Measurements from ENCODE around the gene TMEM239. TPM values are rescaled to one million over a fixed set of nuclear protein-coding genes. Genes with fewer than 3 reads are reported as not detected.
"Not testable (repeated sequence)": the region's sequence is repeated elsewhere in the genome, so short reads cannot be mapped to it uniquely, and the experiment has no call there.

TMEM239 gene
- total RNA-seq, 2 experiments from 2014 or later = not detected

DNA sequence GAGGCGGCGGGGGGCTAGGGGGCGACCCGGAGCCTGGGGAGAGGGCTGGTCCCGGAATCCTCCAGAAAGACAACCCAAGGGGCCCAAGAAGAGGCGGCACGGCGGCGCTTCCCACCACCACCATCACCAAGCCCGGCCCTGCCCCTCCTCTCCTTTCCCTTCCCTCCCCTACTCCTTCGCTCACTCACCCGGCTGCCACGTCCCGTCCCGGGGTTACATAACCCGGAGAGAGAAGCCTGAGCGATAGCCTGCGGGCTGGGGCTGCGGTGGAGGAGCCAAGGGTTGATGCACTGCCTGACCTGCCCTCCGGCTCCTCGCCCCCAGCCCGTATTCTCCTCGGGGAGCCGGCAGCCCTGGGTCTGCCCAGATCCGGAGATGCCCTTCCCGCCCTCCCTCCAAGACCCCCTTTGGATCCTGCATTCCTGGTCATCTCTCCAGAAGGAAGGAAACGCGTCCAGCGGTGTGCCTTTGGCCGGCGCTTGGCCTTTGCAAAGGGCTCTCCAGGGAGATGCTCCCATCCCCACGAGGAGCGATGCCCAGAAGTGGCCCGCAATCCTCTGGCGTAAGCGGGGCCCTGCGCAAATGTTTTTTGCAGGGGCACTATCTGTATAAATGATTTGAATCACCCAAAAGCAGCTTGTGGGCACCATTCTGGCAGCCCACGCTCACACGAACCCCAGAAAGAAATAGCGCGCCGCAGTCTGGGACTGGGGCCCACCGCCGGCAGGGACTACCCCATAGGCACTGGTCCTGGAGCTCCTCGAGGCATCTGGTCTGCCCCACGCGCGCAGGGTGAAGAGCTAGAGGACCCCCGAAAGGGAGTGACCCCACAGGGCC, 11.1 kb upstream of the TMEM239 start:
- no peak for ATAC-seq
- Mint-ChIP-seq H3K27me3 (peaks cover 71% of the 10 kb centered on the region), H3K4me1 (peaks cover 10% of the 10 kb centered on the region), H3K9me3 (ENCODE audit: low read depth) (no peaks in the 10 kb centered on the region), H3K36me3 (peaks cover 3% of the 10 kb centered on the region), H3K4me3 (no peak overlapping the region), H3K27ac (no peak overlapping the region)
- DNase-seq = no peak
- CTCF ChIA-PET = no interaction called here

DNA sequence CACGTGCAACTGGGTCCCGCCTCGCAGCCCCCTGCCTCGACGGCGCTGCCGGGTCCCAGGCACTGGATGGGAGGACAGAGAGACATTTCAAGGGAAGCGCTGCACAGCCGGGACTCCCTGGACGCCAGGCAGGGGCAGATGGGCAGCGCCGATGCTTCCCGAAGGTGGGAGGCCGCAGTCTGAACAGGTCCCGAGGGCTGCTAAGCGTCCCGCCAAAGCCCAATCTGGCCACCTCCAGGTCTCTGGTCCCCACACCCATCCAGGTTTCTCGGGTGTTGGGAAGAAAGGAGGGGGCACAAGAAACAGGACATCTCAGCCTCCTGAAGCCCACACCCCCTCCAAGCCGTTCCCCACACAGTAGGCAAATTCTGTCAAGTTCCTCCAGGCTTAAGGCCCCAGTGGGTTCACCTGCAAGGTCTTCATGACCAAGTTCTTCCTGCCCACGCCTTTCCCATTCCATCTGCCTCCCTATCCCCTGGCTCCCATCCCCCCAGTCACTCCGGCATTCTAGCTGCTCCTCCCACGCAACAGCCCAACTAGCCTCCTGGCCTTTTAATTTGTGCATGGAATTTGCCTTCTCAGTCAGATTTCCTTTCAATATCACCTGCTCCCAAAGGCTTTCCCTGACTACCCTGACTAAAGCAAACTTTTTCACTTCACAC, 10.3 kb upstream of the TMEM239 start:
- H3K9me3 Mint-ChIP-seq (ENCODE audit: low read depth) = no peaks in the 10 kb centered on the region
- CTCF ChIA-PET = no interaction called here

DNA sequence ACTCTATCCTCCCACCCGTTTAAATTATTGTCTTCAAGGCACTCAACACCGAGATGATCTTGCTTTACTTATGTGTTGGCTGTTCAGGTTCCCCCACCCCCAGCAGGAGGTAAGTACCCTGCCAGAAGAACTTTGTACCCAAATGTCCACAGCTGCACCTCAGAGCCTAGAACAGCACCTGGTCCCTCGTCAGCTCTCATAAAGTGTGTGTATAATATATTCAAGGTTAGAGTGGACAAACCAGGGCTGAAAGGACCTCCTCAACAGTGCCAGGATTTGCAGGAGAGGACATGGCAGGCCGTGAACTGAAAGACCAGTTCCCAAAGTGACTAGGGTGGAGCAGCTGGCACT, 9.8 kb upstream of the TMEM239 start:
- no peak overlapping the region for H3K4me3 Mint-ChIP-seq
- no peaks in the 10 kb centered on the region for H3K9me3 Mint-ChIP-seq (ENCODE audit: low read depth)
- peaks cover 1% of the 10 kb centered on the region for H3K36me3 Mint-ChIP-seq
- DNase-seq = no peak
- peaks cover 71% of the 10 kb centered on the region for H3K27me3 Mint-ChIP-seq
- CTCF ChIA-PET = no interaction called here
- H3K4me1 Mint-ChIP-seq = peaks cover under 1% of the 10 kb centered on the region
- ATAC-seq = no peak
- no peak overlapping the region for H3K27ac Mint-ChIP-seq

More for the DNA sequence above, 10.3 kb upstream of the TMEM239 start:
- no peak overlapping the region for H3K4me3 Mint-ChIP-seq
- H3K27ac Mint-ChIP-seq = no peak overlapping the region
- H3K27me3 Mint-ChIP-seq = peaks cover 71% of the 10 kb centered on the region
- no peak for DNase-seq
- no peak for ATAC-seq
- H3K36me3 Mint-ChIP-seq = peaks cover 3% of the 10 kb centered on the region
- H3K4me1 Mint-ChIP-seq = peaks cover 6% of the 10 kb centered on the region

DNA sequence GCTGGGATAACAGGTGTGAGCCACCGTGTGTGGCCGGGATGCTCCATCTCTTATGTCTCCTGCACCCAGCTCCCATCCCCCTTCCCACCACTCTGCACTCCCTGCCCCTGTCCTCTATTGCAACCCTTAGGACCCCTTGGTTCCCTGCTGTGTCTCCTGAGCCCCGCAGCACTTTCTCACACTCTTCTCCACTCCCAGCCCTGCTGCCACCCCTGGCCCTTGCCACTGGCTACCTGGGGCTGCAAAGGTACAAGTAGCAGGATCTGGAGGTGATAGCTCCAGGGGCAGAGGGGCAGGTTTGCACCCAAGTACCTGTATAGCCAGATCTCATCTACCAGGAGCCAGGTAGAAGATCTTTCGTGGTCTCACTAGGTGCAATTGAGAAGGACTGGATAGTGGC, 9.1 kb upstream of the TMEM239 start:
- Mint-ChIP-seq H3K27ac (no peak overlapping the region), H3K4me1 (no peaks in the 10 kb centered on the region), H3K4me3 (no peak overlapping the region), H3K9me3 (ENCODE audit: low read depth) (no peaks in the 10 kb centered on the region), H3K36me3 (peaks cover 1% of the 10 kb centered on the region), H3K27me3 (peaks cover 72% of the 10 kb centered on the region)
- CTCF ChIA-PET = no interaction called here
- ATAC-seq (no peak), DNase-seq (no peak)

DNA sequence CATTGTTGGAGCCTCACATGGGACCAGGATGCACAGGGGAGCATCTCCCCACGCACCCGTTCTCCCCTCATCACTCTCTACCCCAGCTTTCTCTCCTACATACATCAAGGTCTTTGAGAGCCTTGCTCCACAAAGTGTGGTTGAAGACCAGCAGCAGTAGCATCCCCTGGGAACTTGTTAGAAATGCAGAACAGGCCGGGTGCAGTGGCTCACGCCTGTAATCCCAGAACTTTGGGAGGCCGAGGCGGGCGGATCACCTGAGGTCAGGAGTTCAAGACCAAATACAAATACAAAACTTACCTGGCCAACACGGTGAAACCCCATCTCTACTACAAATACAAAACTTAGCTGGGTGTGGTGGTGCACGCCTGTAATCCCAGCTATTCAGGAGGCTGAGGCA, 8.2 kb upstream of the TMEM239 start:
- H3K4me1 Mint-ChIP-seq; H3K27ac Mint-ChIP-seq; DNase-seq; CTCF ChIA-PET; ATAC-seq; H3K4me3 Mint-ChIP-seq; H3K36me3 Mint-ChIP-seq; H3K9me3 Mint-ChIP-seq (ENCODE audit: low read depth): not testable (repeated sequence)
- peaks cover 71% of the 10 kb centered on the region for H3K27me3 Mint-ChIP-seq

DNA sequence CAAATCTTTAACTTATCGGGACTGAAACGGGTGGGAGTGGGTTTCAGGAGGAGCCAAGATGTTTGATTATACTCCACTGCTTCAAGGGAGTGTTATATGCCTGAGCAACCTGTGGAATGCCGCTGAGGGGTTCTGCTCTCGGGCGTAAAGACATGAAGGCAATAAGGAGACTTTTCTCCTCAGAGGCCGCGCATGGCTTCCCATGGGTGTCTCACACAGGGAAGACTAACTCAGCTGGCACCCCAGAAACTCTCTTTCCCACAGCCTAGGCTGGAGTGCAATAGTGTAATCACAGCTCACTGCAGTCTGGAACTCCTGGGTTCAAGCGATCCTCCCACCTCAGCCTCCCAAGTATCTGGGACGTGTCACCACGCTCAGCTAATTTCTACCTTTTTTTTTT, 6.5 kb upstream of the TMEM239 start:
- Mint-ChIP-seq H3K27ac (no peak overlapping the region), H3K36me3 (no peaks in the 10 kb centered on the region), H3K4me3 (no peak overlapping the region), H3K4me1 (peaks cover 2% of the 10 kb centered on the region), H3K9me3 (ENCODE audit: low read depth) (peaks cover 6% of the 10 kb centered on the region), H3K27me3 (peaks cover 72% of the 10 kb centered on the region)
- ATAC-seq (no peak), DNase-seq (no peak)
- CTCF ChIA-PET = interaction anchor here (0.6 kb wide), 1 partner anchor 56 kb away, joined by 3 read pairs; no protein-coding TSS in a partner anchor

DNA sequence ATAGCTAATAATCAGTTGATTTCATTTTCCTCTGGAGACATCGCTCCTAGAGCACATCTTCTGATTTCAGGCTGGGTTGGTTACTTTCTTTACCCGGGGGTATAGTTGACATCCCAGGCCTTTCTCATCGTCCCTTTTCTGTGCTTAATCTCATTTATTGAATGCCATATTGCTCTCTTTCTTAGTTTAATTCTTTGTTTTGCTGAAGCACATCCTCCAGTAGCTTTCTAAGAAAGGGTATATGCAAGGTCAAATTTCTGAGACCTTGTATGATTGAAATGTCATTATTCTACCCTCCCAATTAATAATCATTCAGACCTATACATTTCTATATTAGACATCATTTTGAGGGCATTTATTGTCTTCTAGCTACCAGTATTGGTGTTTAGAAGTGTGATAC, 4.0 kb upstream of the TMEM239 start:
- H3K36me3 Mint-ChIP-seq = no peaks in the 10 kb centered on the region
- ATAC-seq = no peak
- peaks cover 49% of the 10 kb centered on the region for H3K27me3 Mint-ChIP-seq
- peaks cover 6% of the 10 kb centered on the region for H3K9me3 Mint-ChIP-seq (ENCODE audit: low read depth)
- H3K27ac Mint-ChIP-seq = no peak overlapping the region
- CTCF ChIA-PET = interaction anchor here (0.5 kb wide), 1 partner anchor 220 kb away, joined by 3 read pairs; no protein-coding TSS in a partner anchor
- H3K4me1 Mint-ChIP-seq = peaks cover 5% of the 10 kb centered on the region
- no peak for DNase-seq
- no peak overlapping the region for H3K4me3 Mint-ChIP-seq

DNA sequence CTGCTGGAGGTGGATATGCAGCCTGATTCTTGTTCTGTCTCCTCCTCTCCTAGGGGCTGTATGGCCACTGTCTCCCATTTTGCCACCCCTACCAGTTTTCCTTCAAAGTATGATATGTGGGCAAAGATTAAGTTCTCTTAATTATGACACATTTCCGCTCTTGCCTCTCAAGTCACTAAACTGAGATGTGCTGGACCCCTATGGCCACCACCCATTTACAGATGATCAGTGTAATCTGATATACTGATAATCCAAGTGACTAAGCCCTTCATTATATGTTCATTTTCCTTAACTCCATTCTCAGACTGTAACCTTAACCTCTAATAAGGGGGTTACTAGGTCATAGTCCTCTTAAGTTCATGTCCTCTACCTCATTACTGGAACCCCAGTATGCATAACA, 2.1 kb upstream of the TMEM239 start:
- H3K27me3 Mint-ChIP-seq = peaks cover 41% of the 10 kb centered on the region
- H3K9me3 Mint-ChIP-seq (ENCODE audit: low read depth) = peaks cover 6% of the 10 kb centered on the region
- CTCF ChIA-PET = no interaction called here
- H3K27ac Mint-ChIP-seq = no peak overlapping the region
- no peak overlapping the region for H3K4me3 Mint-ChIP-seq
- H3K4me1 Mint-ChIP-seq = peaks cover 5% of the 10 kb centered on the region
- H3K36me3 Mint-ChIP-seq = no peaks in the 10 kb centered on the region
- ATAC-seq (no peak), DNase-seq (no peak)

DNA sequence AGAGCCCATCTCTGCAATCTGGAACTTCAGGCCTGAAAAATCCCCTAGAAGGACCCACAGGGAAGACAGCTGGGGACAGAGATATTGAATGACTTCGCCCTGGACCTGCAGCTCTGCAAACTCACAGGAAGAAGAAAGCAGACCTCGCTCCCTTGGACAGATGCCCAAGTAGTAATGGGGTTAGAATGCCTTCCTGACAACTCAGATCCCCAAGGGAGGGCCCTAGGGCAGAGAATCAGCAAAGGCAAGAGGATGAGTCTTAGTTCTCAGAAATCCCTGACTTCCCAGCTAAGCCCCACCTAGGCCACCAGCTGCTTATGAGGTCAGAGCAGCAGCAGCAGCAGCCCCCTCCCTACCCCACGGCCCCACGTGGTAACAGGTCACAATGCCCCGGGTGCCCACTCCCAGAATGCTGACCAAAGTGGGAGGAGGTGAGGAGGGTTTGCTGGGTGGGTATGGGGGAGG, 1.5 kb upstream of the TMEM239 start, which contains the start of gene C20orf141:
TSS of gene C20orf141 (plus strand) at position 401 of the 465 bp plus-strand sequence. CDS start 198 bp downstream, outside the sequence.
- CTCF ChIA-PET = no interaction called here
- DNase-seq (peak; percentile 33), ATAC-seq (no peak)
- Mint-ChIP-seq H3K4me1 (peaks cover 5% of the 10 kb centered on the region), H3K9me3 (ENCODE audit: low read depth) (peaks cover 6% of the 10 kb centered on the region), H3K4me3 (no peak within 1 kb of the TSS), H3K36me3 (no peaks in the 10 kb centered on the region), H3K27me3 (peaks cover 43% of the 10 kb centered on the region), H3K27ac (no peak within 1 kb of the TSS)

DNA sequence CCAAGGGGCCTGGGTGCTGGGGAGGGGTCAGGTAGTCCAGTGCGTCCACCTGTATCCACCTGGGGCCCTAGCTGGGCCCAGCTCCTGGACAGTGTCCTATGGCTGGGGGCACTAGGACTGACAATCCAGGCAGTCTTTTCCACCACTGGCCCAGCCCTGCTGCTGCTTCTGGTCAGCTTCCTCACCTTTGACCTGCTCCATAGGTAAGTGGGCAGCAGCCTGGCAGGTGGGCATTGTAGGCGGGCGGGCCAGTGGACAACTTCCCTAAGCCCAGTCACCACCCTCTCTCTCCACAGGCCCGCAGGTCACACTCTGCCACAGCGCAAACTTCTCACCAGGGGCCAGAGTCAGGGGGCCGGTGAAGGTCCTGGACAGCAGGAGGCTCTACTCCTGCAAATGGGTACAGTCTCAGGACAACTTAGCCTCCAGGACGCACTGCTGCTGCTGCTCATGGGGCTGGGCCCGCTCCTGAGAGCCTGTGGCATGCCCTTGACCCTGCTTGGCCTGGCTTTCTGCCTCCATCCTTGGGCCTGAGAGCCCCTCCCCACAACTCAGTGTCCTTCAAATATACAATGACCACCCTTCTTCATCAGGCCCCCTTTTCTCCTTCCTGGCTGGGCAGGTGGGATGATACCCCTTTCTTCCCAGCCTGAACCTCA, 793 bp upstream of the TMEM239 start:
- no peak for ATAC-seq
- Mint-ChIP-seq H3K27ac (no peak overlapping the region), H3K4me3 (no peak overlapping the region), H3K9me3 (ENCODE audit: low read depth) (peaks cover 6% of the 10 kb centered on the region), H3K36me3 (no peaks in the 10 kb centered on the region), H3K4me1 (peaks cover 8% of the 10 kb centered on the region), H3K27me3 (peaks cover 49% of the 10 kb centered on the region)
- DNase-seq = peak; percentile 32
- CTCF ChIA-PET = no interaction called here

DNA sequence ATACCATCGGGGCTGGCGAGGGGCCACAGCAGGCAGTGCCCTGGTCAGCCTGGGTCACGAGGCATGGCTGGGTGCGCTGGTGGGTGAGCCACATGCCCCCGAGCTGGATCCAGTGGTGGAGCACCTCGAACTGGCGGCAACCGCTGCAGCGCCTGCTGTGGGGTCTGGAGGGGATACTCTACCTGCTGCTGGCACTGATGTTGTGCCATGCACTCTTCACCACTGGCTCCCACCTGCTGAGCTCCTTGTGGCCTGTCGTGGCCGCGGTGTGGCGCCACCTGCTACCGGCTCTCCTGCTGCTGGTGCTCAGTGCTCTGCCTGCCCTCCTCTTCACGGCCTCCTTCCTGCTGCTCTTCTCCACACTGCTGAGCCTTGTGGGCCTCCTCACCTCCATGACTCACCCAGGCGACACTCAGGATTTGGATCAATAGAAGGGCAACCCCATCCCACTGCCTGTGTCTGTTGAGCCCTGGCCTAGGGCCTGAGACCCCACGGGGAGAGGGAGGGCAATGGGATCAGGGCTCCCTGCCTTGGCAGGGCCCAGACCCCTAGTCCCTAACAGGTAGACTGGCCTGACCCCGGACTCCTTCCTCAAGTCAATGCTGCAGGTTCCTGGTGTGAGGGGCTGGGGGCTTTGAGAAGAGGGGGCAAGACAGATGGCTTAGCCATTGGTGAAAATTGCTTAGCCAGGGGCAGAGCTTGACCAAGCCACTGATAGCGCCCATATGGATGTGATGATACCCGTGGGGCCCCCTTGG, 598 bp downstream of the TMEM239 start:
- H3K4me1 Mint-ChIP-seq = peaks cover 12% of the 10 kb centered on the region
- H3K36me3 Mint-ChIP-seq = no peaks in the 10 kb centered on the region
- peaks cover 47% of the 10 kb centered on the region for H3K27me3 Mint-ChIP-seq
- no peak for ATAC-seq
- DNase-seq = peak; percentile 43
- CTCF ChIA-PET = interaction anchor here (2.1 kb wide), 1 partner anchor 35 kb away, joined by 8 read pairs; no protein-coding TSS in a partner anchor
- peaks cover 6% of the 10 kb centered on the region for H3K9me3 Mint-ChIP-seq (ENCODE audit: low read depth)
- no peak overlapping the region for H3K4me3 Mint-ChIP-seq
- no peak overlapping the region for H3K27ac Mint-ChIP-seq

DNA sequence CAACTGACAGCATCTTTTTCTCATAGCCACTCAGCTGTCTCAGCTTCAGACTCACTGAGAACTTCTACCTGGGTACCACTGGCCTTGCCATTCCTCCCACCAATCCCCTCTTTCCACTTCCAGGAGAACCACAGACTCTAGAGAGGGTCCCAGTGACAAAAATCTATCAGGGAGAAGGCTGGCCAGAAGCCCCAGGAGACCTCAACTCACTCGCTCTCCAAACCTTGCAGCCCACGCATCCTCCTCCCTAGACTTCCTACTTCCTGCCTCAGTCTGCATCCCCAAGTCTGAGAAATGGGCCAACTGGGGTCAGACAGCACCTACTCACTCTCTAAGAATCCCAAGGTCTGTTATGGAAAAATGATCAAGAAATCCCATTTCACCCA, 1.2 kb downstream of the TMEM239 start:
- DNase-seq (peak; percentile 25), ATAC-seq (no peak)
- Mint-ChIP-seq H3K27ac (no peak overlapping the region), H3K9me3 (ENCODE audit: low read depth) (peaks cover 3% of the 10 kb centered on the region), H3K36me3 (no peaks in the 10 kb centered on the region), H3K27me3 (peaks cover 46% of the 10 kb centered on the region), H3K4me3 (no peak overlapping the region), H3K4me1 (peaks cover 17% of the 10 kb centered on the region)
- CTCF ChIA-PET = interaction anchor here (2.1 kb wide), 1 partner anchor 35 kb away, joined by 8 read pairs; no protein-coding TSS in a partner anchor
